Measurements from ENCODE around the gene PDE11A. TPM values are rescaled to one million over a fixed set of nuclear protein-coding genes. Genes with fewer than 3 reads are reported as not detected.

PDE11A gene
- total RNA-seq, 1 experiment from 2014 or later = 0.13 TPM

- H3T11ph ChIP-seq (ENCODE audit: low read length) = no peak overlapping the region
- H3K36me3 Mint-ChIP-seq (ENCODE audit: insufficient read depth in 1 of 3, low read depth in 3 of 3) = no peaks in the 10 kb centered on the region
- H3K27me3 Mint-ChIP-seq (ENCODE audit: low read depth) = no peaks in the 10 kb centered on the region
- H3K4me1 Mint-ChIP-seq = no peaks in the 10 kb centered on the region
- H4K91ac ChIP-seq (ENCODE audit: insufficient read length, low read depth, low read length) = no peak overlapping the region
- no CpG with 5 or more reads among the region's 1 CpG for WGBS (ENCODE audit: extremely low coverage, insufficient read length, low lambda C conversion rate)
- no peaks in the 10 kb centered on the region for H3K79me1 ChIP-seq (ENCODE audit: insufficient read depth, low read depth, low read length, poor library complexity, severe bottlenecking)
- H3K4me3 Mint-ChIP-seq = no peak overlapping the region
- H2BK20ac ChIP-seq (ENCODE audit: low read depth, low read length, poor library complexity, severe bottlenecking) = no peak overlapping the region
- H3K9me3 Mint-ChIP-seq = peaks cover 0 to 4% of the 10 kb centered on the region in 2 experiments; a peak in 2 of 5 replicates
- H2AK5ac ChIP-seq (ENCODE audit: insufficient read length, low read length) = no peak overlapping the region
- no peak overlapping the region for H2BK120ac ChIP-seq (ENCODE audit: low read depth, low read length, poor library complexity, severe bottlenecking)
- no peak overlapping the region for H2BK12ac ChIP-seq (ENCODE audit: insufficient read length, low read depth, low read length)
- no peak overlapping the region for H3K4me2 ChIP-seq (ENCODE audit: insufficient read depth, insufficient read length, low read length)
- H3K27ac ChIP-seq (ENCODE audit: insufficient read length, low read depth, low read length) = no peak overlapping the region
- no peak overlapping the region for H4K8ac ChIP-seq (replicated peaks; ENCODE audit: insufficient read length, low read depth, low read length)
- H3K79me2 ChIP-seq (ENCODE audit: insufficient read depth, low read length) = no peaks in the 10 kb centered on the region
- no peaks in the 10 kb centered on the region for H4K20me1 ChIP-seq (ENCODE audit: control insufficient read depth, insufficient read depth, insufficient read length)
- no peaks in the 10 kb centered on the region for H3K23me2 ChIP-seq (ENCODE audit: insufficient read length, low read depth, low read length, poor library complexity, severe bottlenecking)
- H3K4ac ChIP-seq (ENCODE audit: low read depth, low read length) = no peak overlapping the region
- H3K18ac ChIP-seq (ENCODE audit: insufficient read length, low read depth, low read length) = no peak overlapping the region
- no peak overlapping the region for H3K27ac Mint-ChIP-seq
- H4K5ac ChIP-seq (ENCODE audit: insufficient read length, low read depth, low read length) = no peak overlapping the region
- DNase-seq = no peak
- no peak overlapping the region for H3K9ac ChIP-seq (ENCODE audit: extremely low read depth, insufficient read length, low read length)
- H2AFZ ChIP-seq (ENCODE audit: low read length) = no peak overlapping the region
- no peak overlapping the region for H3K56ac ChIP-seq (ENCODE audit: insufficient read length, low read depth, low read length)
- no peak overlapping the region for H3K23ac ChIP-seq (ENCODE audit: insufficient read length, low read depth, low read length)
- no peak overlapping the region for H2BK15ac ChIP-seq (ENCODE audit: low read depth, low read length)
- H3K9me3 ChIP-seq (ENCODE audit: control insufficient read depth, low read depth, low read length) = no peaks in the 10 kb centered on the region
- H3K4me1 ChIP-seq (ENCODE audit: insufficient read depth, low read length) = no peaks in the 10 kb centered on the region
- no peaks in the 10 kb centered on the region; the same call in 1 of the 2 replicates for H3K27me3 ChIP-seq (ENCODE audit: insufficient read depth, low read length)
- no peak overlapping the region for H2BK5ac ChIP-seq (ENCODE audit: insufficient read length, low read length)
- TF ChIP-seq CTCF (conservative IDR thresholded peaks at IDR 0.05) = no peak
- no peak overlapping the region for H3K14ac ChIP-seq (ENCODE audit: insufficient read depth, low read length)
Measured at GRCh38 chr2:177882501-177882900, 190.1 kb downstream of the PDE11A start.
